Mesothelial cell of epicardium (in vitro differentiated cells): ENCODE measurements around the gene TJP2. TPM values are rescaled to one million over a fixed set of nuclear protein-coding genes. Genes with fewer than 3 reads are reported as not detected.

ENCODE experiments used
- DNase-seq, 2 experiments: peaks; one replicate each; pipeline ENCODE4 v3.0.0; 2021; ENCODE audit warnings: low spot score in 2 of 2; ENCODE audit not compliant: unreplicated experiment in 2 of 2
- H3K27ac Mint-ChIP-seq: 2 replicates; pipeline ENCODE4 v1.8.0; 2021; ENCODE audit warnings: mixed read lengths
- H3K27me3 Mint-ChIP-seq: 2 replicates; pipeline ENCODE4 v1.8.0; 2021; ENCODE audit warnings: low read depth, mixed read lengths
- H3K36me3 Mint-ChIP-seq: 2 replicates; pipeline ENCODE4 v1.8.0; 2021; ENCODE audit warnings: mixed read lengths
- H3K4me1 Mint-ChIP-seq: 2 replicates; pipeline ENCODE4 v1.8.0; 2021; ENCODE audit warnings: mixed read lengths
- H3K4me3 Mint-ChIP-seq: 2 replicates; pipeline ENCODE4 v1.8.0; 2021; ENCODE audit warnings: mild to moderate bottlenecking, moderate library complexity, mixed read lengths
- H3K9me3 Mint-ChIP-seq: 2 replicates; pipeline ENCODE4 v1.8.0; 2021; ENCODE audit warnings: mixed read lengths
- CTCF ChIP-seq: fragments of 200-600 bp; sonication (generic); IDR thresholded peaks from one replicate; pipeline ENCODE4 v1.5.0; 2021; ENCODE audit warnings: antibody characterized with exemption; ENCODE audit not compliant: unreplicated experiment
- total RNA-seq: library from RNA; stranded (reverse); gene quantifications from 3 replicates; pipeline ENCODE4 v1.2.1, GENCODE V29; 2021

TJP2 gene
- total RNA-seq, 1 donor from 2014 or later, result 58.0 TPM

GRCh38 chr9:69319324-69320025 lies 145.4 kb downstream of the TJP2 start:
- Mint-ChIP-seq H3K36me3 (no peaks in the 10 kb centered on the region), H3K27ac (peak overlapping the region; percentile 60), H3K4me3 (no peak overlapping the region), H3K27me3 (peaks cover 31% of the 10 kb centered on the region), H3K9me3 (no peaks in the 10 kb centered on the region), H3K4me1 (peaks cover 22% of the 10 kb centered on the region)
- TF ChIP-seq CTCF, result no peak
- DNase-seq, result no peak

GRCh38 chr9:69322256-69322655 lies 148.2 kb downstream of the TJP2 start:
- TF ChIP-seq CTCF, result no peak
- H3K36me3 Mint-ChIP-seq, result no peaks in the 10 kb centered on the region
- no peak for DNase-seq
- H3K4me3 Mint-ChIP-seq, result no peak overlapping the region
- peaks cover 53% of the 10 kb centered on the region for H3K27me3 Mint-ChIP-seq
- peaks cover 33% of the 10 kb centered on the region for H3K4me1 Mint-ChIP-seq
- H3K9me3 Mint-ChIP-seq, result no peaks in the 10 kb centered on the region
- no peak overlapping the region for H3K27ac Mint-ChIP-seq

GRCh38 chr9:69323861-69324260 lies 149.8 kb downstream of the TJP2 start:
- Mint-ChIP-seq H3K4me1 (peaks cover 32% of the 10 kb centered on the region), H3K9me3 (no peaks in the 10 kb centered on the region), H3K4me3 (peak overlapping the region; percentile 71), H3K27me3 (peaks cover 63% of the 10 kb centered on the region), H3K36me3 (no peaks in the 10 kb centered on the region), H3K27ac (no peak overlapping the region)
- no peak for DNase-seq
- TF ChIP-seq CTCF, result no peak

Other genes starting within 250 kb of the TJP2 start
- gene PRKACG, start 160.2 kb upstream of the TJP2 start, total RNA-seq, result not detected in 3 replicates
- 20.7 to 22.4 TPM (median 20.8 TPM) in 3 replicates for gene FXN, start 138.5 kb upstream of the TJP2 start, total RNA-seq
- gene ENTREP1, start 150.9 kb downstream of the TJP2 start, total RNA-seq, result 2.3 to 2.6 TPM (median 2.3 TPM) in 3 replicates